Fibroblast of skin of right biceps (primary cell): ENCODE measurements around the gene MED25.

ENCODE experiments used
- DNase-seq: peaks from one replicate; pipeline ENCODE4 v3.0.0-alpha.2; 2013

MED25 gene

GRCh38 chr19:49877020-49877878, 59.2 kb downstream of the MED25 start, which contains the start of the genes AKT1S1 and TBC1D17:
AKT1S1 (minus strand) TSS chr19:49877355; CDS start chr19:49873295, 4,060 bp downstream.
TBC1D17 (plus strand) TSS chr19:49877702; CDS start chr19:49877724, 22 bp downstream.
- peak; percentile 100 for DNase-seq

- DNase-seq, result peak; percentile 98
Observed at GRCh38 chr19:49877879-49878743, 60.0 kb downstream of the MED25 start.

- no peak for DNase-seq
Observed at GRCh38 chr19:49878744-49879070, 60.6 kb downstream of the MED25 start.

GRCh38 chr19:49879243-49879963, 61.3 kb downstream of the MED25 start:
- no peak for DNase-seq

GRCh38 chr19:49880162-49880869, 62.2 kb downstream of the MED25 start:
- no peak for DNase-seq

GRCh38 chr19:49881186-49881585, 63.1 kb downstream of the MED25 start:
- no peak for DNase-seq

GRCh38 chr19:49881672-49882394, 63.7 kb downstream of the MED25 start:
- DNase-seq, result peak; percentile 39

GRCh38 chr19:49882643-49883042, 64.6 kb downstream of the MED25 start:
- DNase-seq, result no peak

- no peak for DNase-seq
Observed at GRCh38 chr19:49883094-49883493, 65.0 kb downstream of the MED25 start.

- no peak for DNase-seq
Observed at GRCh38 chr19:49884109-49884508, 66.0 kb downstream of the MED25 start.

- DNase-seq, result no peak
Observed at GRCh38 chr19:49884760-49885159, 66.7 kb downstream of the MED25 start.
